ENCODE measurements around the gene OR1L1. TPM values are rescaled to one million over a fixed set of nuclear protein-coding genes. Genes with fewer than 3 reads are reported as not detected.

OR1L1 gene
- not detected in 2 replicates for total RNA-seq

GRCh38 chr9:122661416-122661815 is at the start of gene OR1L1:
Gene OR1L1 (plus strand): TSS chr9:122661716. CDS start chr9:122661716, 0 bp downstream.

GRCh38 chr9:122614362-122614761 is 47.2 kb upstream of the OR1L1 start, which contains the start of gene OR1Q1:
Gene OR1Q1 (plus strand): TSS chr9:122614738. CDS start chr9:122614738, 0 bp downstream.

GRCh38 chr9:122657527-122657926 is 4.0 kb upstream of the OR1L1 start, which contains the start of gene OR1B1:
Gene OR1B1 (minus strand): TSS chr9:122657627.

Other genes starting within 250 kb of the OR1L1 start
- not detected in 2 replicates for gene OR1J1, start 183.8 kb upstream of the OR1L1 start, total RNA-seq
- gene OR1J2, start 150.9 kb upstream of the OR1L1 start, total RNA-seq, result not detected in 2 replicates
- gene OR1J4, start 142.6 kb upstream of the OR1L1 start, total RNA-seq, result not detected in 2 replicates
- gene OR1N1, start 134.4 kb upstream of the OR1L1 start, total RNA-seq, result not detected in 2 replicates
- gene OR1N2, start 108.6 kb upstream of the OR1L1 start, total RNA-seq, result not detected in 2 replicates
- under 0.01 TPM in 1 of 2 replicates, not detected in the other for gene OR1L8, start 78.3 kb upstream of the OR1L1 start, total RNA-seq
- gene OR1Q1, start 47.0 kb upstream of the OR1L1 start, total RNA-seq, result not detected in 2 replicates
- gene OR1B1, start 4.1 kb upstream of the OR1L1 start, total RNA-seq, result 0.17 TPM in 1 of 2 replicates, not detected in the other
- not detected in 2 replicates for gene OR1L3, start 13.4 kb downstream of the OR1L1 start, total RNA-seq
- gene OR1L4, start 62.3 kb downstream of the OR1L1 start, total RNA-seq, result not detected in 2 replicates
- gene OR1L6, start 80.6 kb downstream of the OR1L1 start, total RNA-seq, result not detected in 2 replicates
- gene OR5C1, start 127.2 kb downstream of the OR1L1 start, total RNA-seq, result not detected in 2 replicates
- not detected in 2 replicates for gene OR1K1, start 138.4 kb downstream of the OR1L1 start, total RNA-seq
- 37.7 and 55.8 TPM in 2 replicates for gene PDCL, start 166.9 kb downstream of the OR1L1 start, total RNA-seq
- gene RC3H2, start 243.6 kb downstream of the OR1L1 start, total RNA-seq, result 21.9 and 25.7 TPM in 2 replicates

Data from bronchial smooth muscle cell (primary cell).